ENCODE measurements around the gene PLSCR3.

- no peak for TF ChIP-seq EZH2phosphoT487 (IDR thresholded peaks at IDR 0.05)
- no peak for TF ChIP-seq EZH2 (IDR thresholded peaks at IDR 0.05)
Observed at GRCh38 chr17:7407485-7408251, 13.3 kb upstream of the PLSCR3 start, which contains the start of gene NLGN2.

Measured in neural progenitor cell (in vitro differentiated cells).